ENCODE data around the gene HERC4. TPM values are rescaled to one million over a fixed set of nuclear protein-coding genes. Genes with fewer than 3 reads are reported as not detected.
"Not testable (repeated sequence)": the region's sequence is repeated elsewhere in the genome, so short reads cannot be mapped to it uniquely, and the experiment has no call there.

The HERC4 gene
- total RNA-seq, 1 donor from 2014 or later, result 59.4 TPM

GRCh38 chr10:67988606-67989005 lies 86.5 kb downstream of the HERC4 start:
- no peaks in the 10 kb centered on the region for H3K4me1 Mint-ChIP-seq (ENCODE audit: unreplicated experiment)
- no peak overlapping the region for H3K4me3 Mint-ChIP-seq (ENCODE audit: unreplicated experiment)
- H3K36me3 Mint-ChIP-seq (ENCODE audit: unreplicated experiment), result peaks cover 43% of the 10 kb centered on the region
- H3K9me3 Mint-ChIP-seq (ENCODE audit: unreplicated experiment), result no peaks in the 10 kb centered on the region
- no peak for DNase-seq (ENCODE audit: extremely low spot score, unreplicated experiment)
- no peaks in the 10 kb centered on the region for H3K27me3 Mint-ChIP-seq (ENCODE audit: unreplicated experiment)
- no peak overlapping the region for H3K27ac Mint-ChIP-seq (ENCODE audit: unreplicated experiment)
- TF ChIP-seq CTCF (IDR thresholded peaks at IDR 0.05), result no peak

GRCh38 chr10:67982603-67983002 lies 92.5 kb downstream of the HERC4 start:
- H3K36me3 Mint-ChIP-seq (ENCODE audit: unreplicated experiment), result peaks cover 53% of the 10 kb centered on the region
- H3K27ac Mint-ChIP-seq (ENCODE audit: unreplicated experiment); DNase-seq (ENCODE audit: extremely low spot score, unreplicated experiment): not testable (repeated sequence)

GRCh38 chr10:67978749-67979148 lies 96.3 kb downstream of the HERC4 start:
- Mint-ChIP-seq H3K4me3 (ENCODE audit: unreplicated experiment) (no peak overlapping the region), H3K9me3 (ENCODE audit: unreplicated experiment) (no peaks in the 10 kb centered on the region), H3K27ac (ENCODE audit: unreplicated experiment) (no peak overlapping the region), H3K36me3 (ENCODE audit: unreplicated experiment) (peaks cover 55% of the 10 kb centered on the region), H3K27me3 (ENCODE audit: unreplicated experiment) (no peaks in the 10 kb centered on the region), H3K4me1 (ENCODE audit: unreplicated experiment) (peaks cover 5% of the 10 kb centered on the region)
- TF ChIP-seq CTCF (IDR thresholded peaks at IDR 0.05), result no peak
- no peak for DNase-seq (ENCODE audit: extremely low spot score, unreplicated experiment)

More at GRCh38 chr10:67982603-67983002, 92.5 kb downstream of the HERC4 start:
- H3K9me3 Mint-ChIP-seq (ENCODE audit: unreplicated experiment); H3K27me3 Mint-ChIP-seq (ENCODE audit: unreplicated experiment); H3K4me1 Mint-ChIP-seq (ENCODE audit: unreplicated experiment); H3K4me3 Mint-ChIP-seq (ENCODE audit: unreplicated experiment): not testable (repeated sequence)

- no peaks in the 10 kb centered on the region for H3K27me3 Mint-ChIP-seq (ENCODE audit: unreplicated experiment)
- no peak for DNase-seq (ENCODE audit: extremely low spot score, unreplicated experiment)
- H3K4me3 Mint-ChIP-seq (ENCODE audit: unreplicated experiment), result no peak overlapping the region
- no peak overlapping the region for H3K27ac Mint-ChIP-seq (ENCODE audit: unreplicated experiment)
- H3K36me3 Mint-ChIP-seq (ENCODE audit: unreplicated experiment), result peaks cover 60% of the 10 kb centered on the region
- H3K9me3 Mint-ChIP-seq (ENCODE audit: unreplicated experiment), result peaks cover 6% of the 10 kb centered on the region
- TF ChIP-seq CTCF (IDR thresholded peaks at IDR 0.05), result no peak
- peaks cover 5% of the 10 kb centered on the region for H3K4me1 Mint-ChIP-seq (ENCODE audit: unreplicated experiment)
Measured at GRCh38 chr10:67977251-67977650, 97.8 kb downstream of the HERC4 start.

- H3K36me3 Mint-ChIP-seq (ENCODE audit: unreplicated experiment), result peaks cover 64% of the 10 kb centered on the region
- peaks cover 5% of the 10 kb centered on the region for H3K4me1 Mint-ChIP-seq (ENCODE audit: unreplicated experiment)
- no peak for DNase-seq (ENCODE audit: extremely low spot score, unreplicated experiment)
Measured at GRCh38 chr10:67976292-67977245, 98.5 kb downstream of the HERC4 start.

More at GRCh38 chr10:67976292-67977245, 98.5 kb downstream of the HERC4 start:
- TF ChIP-seq CTCF (IDR thresholded peaks at IDR 0.05), result no peak
- Mint-ChIP-seq H3K9me3 (ENCODE audit: unreplicated experiment) (peaks cover 6% of the 10 kb centered on the region), H3K27me3 (ENCODE audit: unreplicated experiment) (no peaks in the 10 kb centered on the region), H3K27ac (ENCODE audit: unreplicated experiment) (no peak overlapping the region), H3K4me3 (ENCODE audit: unreplicated experiment) (no peak overlapping the region)

Data from osteocyte (in vitro differentiated cells).